HG03342 (cell line): ENCODE data around the gene GOLGA8B.
"Not testable (repeated sequence)": the region's sequence is repeated elsewhere in the genome, so short reads cannot be mapped to it uniquely, and the experiment has no call there.

Experiments
- ATAC-seq: cut with Tn5 transposase; IDR thresholded peaks from one replicate; pipeline ENCODE4 v1.9.1; 2021; ENCODE audit warnings: mild to moderate bottlenecking, moderate library complexity; ENCODE audit not compliant: unreplicated experiment

Gene GOLGA8B

DNA sequence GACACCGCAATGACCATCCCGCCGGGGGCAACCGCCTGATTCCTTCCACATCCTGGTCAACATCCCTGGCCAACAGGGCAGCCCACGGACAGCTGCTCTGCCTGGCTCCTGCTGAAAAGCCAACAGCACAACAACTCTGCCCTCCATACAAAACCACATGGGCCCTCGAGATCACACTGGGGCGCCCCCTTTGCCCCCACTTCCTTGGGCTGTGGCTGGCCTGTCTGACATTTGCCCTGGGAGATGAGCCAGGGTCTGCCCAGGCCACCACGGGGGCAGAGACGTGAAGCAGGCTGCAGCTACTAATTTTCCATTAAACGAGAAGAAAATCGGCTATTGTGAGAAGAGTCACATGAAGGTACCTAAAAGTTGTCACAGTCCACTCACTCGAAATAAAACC lies 16.3 kb downstream of the GOLGA8B start:
- ATAC-seq: not testable (repeated sequence)

DNA sequence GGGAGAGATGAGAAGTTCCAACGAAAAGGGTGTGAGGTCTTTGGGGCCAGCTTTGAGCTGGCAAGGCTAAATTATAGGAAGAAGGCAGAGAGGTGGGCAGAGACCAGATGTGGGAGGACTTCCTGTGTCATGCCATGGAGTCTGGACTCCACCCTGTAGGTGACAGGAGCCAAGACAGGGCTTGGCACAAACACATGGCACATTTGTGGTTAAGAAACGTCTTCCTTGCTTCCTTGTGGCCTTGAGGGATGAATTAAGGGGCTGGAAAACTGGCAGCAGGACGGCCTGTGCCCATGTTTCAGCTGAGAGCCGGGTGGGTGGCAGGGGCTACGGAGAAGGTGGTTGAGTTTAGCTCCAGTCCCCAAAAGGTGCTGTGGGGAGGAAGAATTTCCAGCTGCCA lies 18.7 kb downstream of the GOLGA8B start:
- not testable (repeated sequence) for ATAC-seq

DNA sequence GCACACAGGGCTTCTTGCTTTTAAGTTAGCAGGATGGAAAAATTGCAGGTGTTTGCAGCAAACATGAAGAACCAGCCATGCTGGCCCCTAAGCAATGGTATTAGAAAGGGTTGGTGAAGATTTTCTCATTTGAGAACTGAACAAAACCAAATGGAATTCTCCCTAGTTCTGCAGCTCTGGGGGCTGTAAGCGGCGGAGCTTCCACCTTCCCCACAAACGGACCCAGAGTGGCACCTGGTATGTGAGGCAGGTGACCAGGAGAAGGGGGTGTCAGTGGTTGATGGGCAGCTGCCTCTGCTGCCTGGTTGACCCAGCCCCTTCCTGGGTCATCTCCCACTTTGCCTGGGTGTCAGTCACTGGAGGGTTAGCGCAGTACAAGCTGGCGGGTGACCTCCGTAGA lies 22.6 kb downstream of the GOLGA8B start:
- ATAC-seq: not testable (repeated sequence)

DNA sequence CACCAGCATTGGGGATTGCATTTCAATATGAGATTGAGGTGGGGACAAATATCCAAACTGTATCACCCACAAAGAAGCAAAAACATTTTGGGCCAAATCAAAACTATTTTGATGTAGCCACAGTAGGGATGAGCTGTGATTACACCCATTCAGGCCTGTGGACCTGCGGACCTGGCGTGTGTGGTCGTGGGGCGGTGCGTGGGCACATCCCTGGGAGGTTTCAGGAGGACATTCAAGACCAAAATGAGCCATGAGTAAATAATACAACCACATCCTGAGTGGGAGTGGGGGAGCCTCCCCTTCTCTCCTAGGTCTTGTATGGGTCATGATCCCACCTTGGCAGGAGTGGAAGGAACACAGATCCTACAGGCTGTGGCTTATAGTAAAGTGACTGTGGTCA lies 23.7 kb downstream of the GOLGA8B start:
- ATAC-seq: not testable (repeated sequence)

DNA sequence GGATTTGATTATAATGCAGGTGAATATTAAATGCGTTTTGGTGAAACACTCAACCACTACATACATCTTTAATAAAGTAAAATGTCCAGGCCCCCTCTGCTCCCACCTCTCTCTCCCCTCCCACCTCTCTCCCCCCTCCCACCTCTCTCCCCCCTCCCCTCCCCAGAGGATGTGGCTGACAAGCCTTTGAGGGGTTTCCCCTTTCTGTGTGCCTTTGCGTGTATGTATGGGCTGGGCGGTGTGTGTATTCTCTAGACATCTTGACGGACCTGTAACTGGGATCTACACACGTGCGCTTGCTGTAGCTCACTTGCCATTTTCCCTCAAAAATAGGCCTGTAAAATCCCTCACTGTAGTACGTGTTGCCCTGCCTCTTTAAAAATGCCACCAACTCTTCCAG lies 28.3 kb downstream of the GOLGA8B start:
- not testable (repeated sequence) for ATAC-seq

DNA sequence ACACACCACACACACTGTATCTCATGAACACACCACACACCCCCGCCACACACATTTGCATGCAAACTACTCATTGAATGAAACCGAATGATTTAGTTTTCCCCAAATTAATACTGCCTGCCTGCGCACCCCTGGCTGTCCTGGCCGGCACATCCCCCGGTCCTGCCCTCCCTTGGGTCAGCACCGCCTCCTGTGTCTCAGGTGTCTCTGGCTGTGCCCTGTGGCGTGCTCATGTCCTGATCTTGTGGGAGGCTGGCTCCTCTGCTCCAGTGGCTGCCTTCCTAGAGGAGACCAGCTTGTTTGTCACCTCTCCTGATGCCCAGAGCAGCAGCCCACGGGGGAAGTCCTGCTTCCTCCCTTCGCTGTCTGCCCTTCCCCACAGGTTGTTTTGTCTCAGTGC lies 28.7 kb downstream of the GOLGA8B start:
- not testable (repeated sequence) for ATAC-seq

DNA sequence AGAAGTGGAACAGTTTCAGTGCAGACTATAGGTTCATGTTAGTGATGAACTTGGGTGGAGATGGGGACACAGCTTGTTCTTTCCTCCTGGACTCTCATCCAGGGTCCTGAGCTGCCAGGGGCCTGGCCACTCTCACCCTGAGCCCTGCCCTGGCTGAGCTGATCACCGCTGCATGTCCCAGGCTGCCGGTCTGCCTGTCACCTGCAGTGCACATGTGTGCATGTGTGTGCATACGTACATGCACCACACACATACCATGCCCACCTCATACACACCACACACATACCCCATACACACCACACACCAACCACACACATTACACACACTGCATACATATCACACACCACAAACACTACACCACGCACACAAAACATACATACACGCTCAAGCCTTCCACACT lies 29.3 kb downstream of the GOLGA8B start:
- not testable (repeated sequence) for ATAC-seq

DNA sequence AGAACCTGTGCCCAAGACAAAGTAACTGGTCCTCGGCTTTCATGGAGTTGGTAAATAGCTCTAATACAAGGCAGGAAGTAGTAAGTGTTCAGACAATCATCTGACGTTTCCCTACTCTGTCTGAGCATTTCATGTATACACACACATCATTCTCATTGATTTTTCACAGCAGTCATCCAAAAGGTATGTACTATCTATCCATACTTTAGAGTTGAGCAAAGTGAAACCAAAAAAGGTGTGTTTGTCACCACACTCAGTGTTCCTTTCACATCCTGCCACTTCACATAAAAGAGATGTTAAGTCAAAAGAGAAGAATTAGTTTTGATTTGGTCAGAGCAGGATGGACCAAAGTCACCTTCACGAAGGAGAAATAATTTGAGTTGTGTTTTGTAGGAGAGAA lies 33.3 kb downstream of the GOLGA8B start:
- ATAC-seq: not testable (repeated sequence)

DNA sequence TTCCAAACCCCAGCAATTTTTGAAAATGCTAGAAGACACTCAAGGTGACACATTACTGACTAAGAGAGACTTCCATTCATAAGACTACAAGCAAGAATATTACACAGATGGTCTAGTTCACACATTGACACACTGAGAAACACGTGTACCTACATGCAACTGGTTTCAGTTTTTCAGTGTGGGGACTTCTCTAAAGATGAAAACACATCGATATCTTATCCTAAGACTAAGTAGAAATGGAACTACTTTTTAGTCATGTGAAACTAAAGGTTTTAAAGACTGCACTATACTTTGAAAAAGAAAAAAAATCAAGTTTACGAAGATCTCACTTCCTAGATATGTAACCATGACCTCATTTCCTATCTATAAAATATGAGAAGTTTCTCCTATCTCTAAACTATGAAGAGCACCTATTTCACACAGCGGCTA lies 34.1 kb downstream of the GOLGA8B start:
- ATAC-seq: not testable (repeated sequence)

DNA sequence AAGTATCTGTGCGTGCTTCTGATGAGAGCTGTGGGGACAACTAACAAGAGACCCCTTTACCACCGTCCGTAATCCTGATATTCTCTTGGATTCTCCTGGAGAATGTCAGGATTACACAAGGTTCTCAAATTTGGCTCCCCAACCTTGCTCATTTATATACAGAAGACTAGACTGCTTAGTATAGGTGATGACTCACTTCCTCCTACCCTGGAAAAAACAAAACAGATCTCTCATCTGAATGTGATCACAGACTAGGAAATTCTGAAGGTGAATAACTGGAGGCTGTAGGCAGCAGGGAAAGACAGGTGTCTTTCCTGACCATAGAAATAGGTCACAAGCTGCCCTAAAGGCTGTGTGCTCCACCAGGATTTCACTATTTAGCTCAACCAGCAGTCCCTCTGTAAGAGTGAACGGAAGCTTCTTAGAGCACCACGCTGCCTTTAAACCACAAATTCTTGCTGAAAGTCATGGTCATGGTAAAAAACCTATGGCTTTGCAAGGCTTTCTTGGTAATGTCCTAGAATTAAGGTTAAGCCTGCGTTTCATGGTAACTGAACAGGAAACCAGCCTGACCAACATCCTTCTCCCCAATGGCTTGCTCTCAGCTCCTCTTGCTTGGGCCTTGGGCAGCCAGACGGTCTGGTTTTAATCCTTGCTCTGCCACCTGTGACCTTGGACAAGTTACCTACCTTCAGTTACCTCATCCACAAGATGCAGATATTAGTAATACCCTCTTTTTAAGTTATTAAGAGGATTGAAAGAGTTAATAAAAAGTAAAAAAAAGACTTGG lies 39.4 kb downstream of the GOLGA8B start:
- ATAC-seq: not testable (repeated sequence)

DNA sequence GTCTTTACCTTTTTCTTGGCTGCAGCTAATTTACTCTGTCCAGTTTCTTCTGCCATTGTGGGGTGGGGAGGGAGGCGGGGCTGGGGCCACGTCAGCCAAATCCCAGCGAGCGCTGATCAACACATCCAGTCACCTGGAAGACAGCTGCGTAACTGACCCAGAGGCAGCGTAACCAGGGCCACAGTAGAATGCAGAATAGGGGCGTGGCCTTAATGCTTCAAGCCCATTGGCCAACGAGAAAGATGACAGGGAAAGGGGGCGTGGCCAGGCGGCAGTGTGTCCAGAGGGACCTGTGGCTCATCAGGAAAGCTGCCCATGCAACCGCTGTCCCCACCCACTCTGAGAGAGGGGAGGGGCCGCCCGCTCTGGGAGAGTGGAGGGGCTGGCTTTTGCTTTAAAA lies 47.6 kb downstream of the GOLGA8B start:
- not testable (repeated sequence) for ATAC-seq
